HG03469 (cell line): ENCODE results near the gene GIMAP6.
A peak's percentile ranks its signal among the peaks of the same experiment; 100 is the strongest.
"Not testable (repeated sequence)": the region's sequence is repeated elsewhere in the genome, so short reads cannot be mapped to it uniquely, and the experiment has no call there.

ENCODE experiments used
- ATAC-seq: cut with Tn5 transposase; IDR thresholded peaks from one replicate; pipeline ENCODE4 v1.9.1; 2021; ENCODE audit warnings: mild to moderate bottlenecking, moderate library complexity, moderate number of reproducible peaks; ENCODE audit not compliant: unreplicated experiment

The GIMAP6 gene

DNA sequence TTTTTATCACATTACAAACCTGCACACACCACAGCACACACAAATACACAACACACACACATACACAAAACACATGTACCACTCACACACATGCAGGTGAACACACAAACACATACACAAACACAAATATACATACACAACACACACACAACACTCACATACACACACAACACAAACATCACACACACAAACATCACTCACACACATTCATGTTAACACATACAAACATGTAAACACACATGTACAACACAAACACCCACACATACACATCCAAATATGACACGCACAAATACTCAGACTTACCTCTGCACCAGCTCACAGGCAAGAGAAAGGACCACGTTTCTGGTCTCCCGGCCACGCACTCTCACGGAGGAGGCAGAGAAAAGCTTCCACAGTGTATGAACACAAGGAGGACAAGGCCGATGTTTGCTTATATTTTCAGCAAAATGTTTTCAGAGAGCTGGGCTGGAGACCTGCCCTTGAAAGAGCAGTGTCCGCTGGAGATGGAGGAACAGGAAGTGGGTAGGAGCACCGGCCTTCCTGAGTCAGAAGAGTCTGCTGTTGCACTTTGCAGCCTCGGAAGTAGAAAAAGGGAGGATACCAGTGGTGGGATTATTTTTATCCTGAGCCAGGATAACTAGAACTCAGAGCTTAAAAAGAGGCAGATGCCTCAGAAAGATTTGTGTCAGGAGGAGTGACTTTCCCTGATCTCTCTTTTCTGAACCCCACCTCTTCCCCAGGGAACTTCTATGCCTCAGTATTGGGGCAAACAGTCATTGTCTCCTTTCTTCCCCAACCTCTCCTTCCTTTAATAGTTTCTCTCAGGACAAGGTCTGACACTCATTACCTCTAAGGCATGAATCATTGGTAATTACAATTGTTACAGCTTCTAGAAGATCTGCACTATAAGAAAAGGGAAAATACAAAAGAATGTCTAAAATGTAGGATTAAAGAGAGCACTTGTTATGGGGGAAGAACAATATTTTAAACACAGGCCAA, at the start of gene GIMAP6:
Gene GIMAP6 (minus strand): TSS at position 520 of the 999 bp plus-strand sequence. CDS start 2,243 bp downstream, outside the sequence.
- ATAC-seq = peak; percentile 65

DNA sequence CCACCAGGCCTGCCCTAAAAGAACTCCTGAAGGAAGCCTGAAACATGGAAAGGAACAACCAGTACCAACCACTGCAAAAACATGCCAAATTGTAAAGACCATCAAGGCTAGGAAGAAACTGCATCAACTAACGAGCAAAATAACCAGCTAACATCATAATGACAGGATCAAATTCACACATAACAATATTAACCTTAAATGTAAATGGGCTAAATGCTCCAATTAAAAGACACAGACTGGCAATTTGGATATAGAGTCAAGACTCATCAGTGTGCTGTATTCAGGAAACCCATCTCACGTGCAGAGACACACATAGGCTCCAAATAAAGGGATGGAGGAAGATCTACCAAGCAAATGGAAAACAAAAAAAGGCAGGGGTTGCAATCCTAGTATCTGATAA, 48.2 kb upstream of the GIMAP6 start:
- not testable (repeated sequence) for ATAC-seq

DNA sequence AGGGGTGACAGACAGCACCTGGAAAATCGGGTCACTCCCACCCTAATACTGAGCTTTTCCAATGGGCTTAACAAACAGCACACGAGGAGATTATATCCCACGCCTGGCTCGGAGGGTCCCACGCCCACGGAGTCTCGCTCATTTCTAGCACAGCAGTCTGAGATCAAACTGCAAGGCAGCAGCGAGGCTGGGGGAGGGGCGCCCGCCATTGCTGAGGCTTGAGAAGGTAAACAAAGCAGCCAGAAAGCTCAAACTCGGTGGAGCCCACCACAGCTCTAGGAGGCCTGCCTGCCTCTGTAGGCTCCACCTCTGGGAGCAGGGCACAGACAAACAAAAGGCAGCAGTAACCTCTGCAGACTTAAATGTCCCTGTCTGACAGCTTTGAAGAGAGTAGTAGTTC, 46.4 kb upstream of the GIMAP6 start:
- ATAC-seq = not testable (repeated sequence)

DNA sequence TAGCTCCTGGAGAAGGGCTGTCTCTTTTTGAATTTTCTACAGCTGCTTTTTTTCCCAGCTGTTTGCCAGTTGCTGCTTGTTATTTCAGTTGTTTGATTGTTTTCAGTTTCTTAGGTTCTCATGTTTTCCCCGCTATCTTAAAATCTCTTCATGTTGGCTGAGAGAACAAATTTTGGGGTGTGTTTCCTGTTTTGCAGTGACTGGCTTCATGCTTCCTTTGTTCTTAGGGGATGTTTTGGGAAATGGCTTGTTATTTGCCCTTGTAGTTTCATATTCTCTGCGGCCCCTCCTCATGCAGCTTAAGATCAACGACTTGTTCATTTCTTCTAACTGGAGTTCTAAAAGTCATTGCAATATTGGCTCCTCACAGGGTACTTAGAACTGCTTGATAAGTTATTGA, 44.7 kb upstream of the GIMAP6 start:
- ATAC-seq = not testable (repeated sequence)

DNA sequence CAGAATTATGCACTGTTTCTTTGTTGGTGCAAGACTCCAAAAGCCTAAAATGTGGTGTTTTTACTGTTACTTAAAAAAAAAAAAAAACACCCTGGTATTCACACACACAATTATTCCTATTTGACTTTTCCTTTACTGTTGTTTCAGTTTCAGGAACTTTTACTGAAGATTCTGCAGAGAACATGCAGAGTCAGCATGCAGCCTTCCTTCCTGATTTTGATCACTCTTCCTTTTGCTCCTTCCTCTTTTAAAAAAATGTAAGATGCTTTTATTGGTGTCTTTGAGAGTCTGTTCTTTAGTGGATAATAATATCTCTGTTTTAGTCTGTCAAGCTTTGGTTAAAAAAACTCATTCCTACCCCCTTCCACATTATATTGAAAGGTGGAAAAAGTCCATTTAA, 44.1 kb upstream of the GIMAP6 start:
- not testable (repeated sequence) for ATAC-seq

DNA sequence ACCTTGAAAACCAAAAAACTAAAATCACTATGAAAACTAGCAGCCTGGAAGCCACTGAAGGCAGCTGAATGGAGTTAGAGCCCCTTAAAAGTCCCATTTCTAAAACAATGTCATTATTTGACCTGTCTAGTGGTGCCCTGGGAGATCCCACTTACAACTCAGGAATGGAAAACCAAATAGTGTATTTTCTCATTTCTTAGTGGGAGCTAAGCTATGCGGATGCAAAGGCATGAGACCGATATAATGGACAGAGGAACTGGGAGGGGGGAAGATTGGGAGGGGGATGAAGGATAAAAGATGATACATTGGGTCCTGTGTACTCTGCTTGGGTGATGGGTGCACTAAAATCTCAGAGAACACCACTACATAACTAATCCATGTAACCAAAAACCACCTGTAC, 43.5 kb upstream of the GIMAP6 start:
- ATAC-seq = no peak

DNA sequence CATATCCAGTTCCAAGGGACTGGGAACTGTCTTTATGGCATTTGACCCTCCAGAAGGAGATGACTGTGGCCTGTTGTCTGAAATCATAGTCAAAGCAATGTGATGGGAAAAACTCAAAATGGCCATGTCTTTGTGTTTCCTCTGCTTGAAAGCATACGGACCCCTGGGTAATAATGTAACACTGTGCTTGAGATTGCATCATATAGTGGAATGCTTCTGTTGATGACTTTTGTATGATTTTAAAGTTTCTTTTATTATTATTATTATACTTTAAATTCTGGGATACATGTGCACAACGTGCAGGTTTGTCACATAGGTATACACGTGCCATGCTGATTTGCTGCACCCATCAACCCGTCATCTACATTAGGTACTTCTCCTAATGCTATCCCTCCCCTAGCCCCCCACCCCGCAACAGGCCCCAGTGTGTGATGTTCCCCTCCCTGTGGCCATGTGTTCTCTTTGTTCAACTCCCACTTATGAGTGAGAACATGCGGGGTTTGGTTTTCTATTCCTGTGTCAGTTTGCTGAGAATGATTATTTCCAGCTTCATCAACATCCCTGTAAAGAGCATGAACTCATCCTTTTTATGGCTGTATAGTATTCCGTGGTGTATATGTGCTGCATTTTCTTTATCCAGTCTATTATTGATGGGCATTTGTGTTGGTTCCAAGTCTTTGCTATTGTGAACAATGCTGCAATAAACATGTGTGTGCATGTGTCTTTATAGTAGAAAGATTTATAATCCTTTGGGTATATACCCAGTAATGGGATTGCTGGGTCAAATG, 39.8 kb upstream of the GIMAP6 start:
- not testable (repeated sequence) for ATAC-seq

DNA sequence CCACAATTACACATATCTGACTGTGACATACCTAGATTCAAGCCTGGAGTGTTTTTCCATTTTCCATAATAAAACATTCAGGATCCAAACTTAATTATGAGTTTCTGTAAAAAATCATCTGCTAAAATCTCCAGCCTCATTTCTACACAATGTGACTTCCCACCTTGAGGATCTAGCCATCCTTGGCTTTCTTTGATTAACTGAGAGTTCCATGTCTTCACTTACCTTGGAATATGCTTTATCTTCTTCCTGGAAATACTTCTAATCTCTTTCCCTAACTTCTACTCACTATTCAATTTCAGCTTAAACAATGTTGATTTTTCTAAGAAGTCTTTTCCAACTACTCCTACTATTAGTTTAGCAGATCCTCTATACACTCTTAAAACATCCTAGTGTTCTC, 36.8 kb upstream of the GIMAP6 start:
- no peak for ATAC-seq

DNA sequence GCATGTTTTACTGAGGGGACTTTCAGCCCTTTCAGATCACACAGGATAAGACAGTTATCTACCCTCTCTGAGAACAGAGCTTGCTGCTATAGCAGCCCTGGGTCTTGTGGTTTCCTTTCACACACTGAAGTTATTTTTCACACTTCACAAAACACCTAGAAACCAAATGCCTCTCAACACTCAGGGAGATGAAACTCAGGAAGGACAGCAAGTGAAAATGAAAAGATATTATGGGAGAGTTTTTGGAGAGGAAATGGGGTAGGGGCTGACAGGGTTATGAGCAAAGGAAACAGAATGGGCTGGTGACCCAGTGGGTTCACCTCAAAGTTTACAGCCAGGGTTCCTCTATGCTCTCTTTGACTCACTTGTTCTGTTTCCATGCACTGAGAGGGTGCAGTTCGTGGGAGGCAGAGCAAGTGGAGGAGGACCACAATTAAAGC, 36.3 kb upstream of the GIMAP6 start:
- ATAC-seq = peak; percentile 69

DNA sequence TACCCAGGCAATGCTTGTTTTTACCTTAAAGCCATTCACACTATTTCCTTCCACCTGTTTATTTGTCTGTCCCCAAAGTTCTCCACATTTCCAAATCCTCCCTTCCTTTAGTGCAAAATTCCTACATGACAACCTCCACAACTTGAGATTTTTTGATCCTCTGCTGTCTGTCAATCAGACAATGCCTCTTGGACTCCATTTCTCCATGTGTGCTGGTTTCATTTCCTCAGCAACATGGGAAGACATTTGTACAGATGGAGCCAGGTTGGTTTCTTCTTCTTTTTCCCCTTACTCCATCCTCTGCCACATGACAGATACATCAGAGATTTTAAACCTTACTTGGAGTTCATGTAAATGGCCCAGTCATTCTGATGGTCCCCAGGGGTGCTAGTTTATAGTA, 34.2 kb upstream of the GIMAP6 start:
- no peak for ATAC-seq

DNA sequence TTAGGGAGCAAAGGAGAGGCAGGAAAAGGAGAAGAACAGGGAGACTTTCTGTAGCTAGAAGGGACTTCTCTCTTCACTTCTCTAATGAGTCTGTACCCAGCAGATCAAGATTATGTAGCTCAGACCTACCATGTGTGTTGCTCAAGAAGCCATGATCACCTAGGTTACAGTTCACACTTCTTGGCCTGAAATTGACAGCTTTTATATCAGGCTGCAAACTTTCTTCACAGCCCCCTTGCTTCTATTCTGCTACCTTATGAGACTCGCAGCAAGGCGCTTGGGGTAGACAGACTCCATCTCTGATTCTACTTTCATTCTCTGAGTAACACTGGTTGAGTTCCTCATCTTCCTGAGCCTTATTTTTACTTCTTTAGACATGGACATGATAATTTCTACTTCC, 33.7 kb upstream of the GIMAP6 start:
- no peak for ATAC-seq

DNA sequence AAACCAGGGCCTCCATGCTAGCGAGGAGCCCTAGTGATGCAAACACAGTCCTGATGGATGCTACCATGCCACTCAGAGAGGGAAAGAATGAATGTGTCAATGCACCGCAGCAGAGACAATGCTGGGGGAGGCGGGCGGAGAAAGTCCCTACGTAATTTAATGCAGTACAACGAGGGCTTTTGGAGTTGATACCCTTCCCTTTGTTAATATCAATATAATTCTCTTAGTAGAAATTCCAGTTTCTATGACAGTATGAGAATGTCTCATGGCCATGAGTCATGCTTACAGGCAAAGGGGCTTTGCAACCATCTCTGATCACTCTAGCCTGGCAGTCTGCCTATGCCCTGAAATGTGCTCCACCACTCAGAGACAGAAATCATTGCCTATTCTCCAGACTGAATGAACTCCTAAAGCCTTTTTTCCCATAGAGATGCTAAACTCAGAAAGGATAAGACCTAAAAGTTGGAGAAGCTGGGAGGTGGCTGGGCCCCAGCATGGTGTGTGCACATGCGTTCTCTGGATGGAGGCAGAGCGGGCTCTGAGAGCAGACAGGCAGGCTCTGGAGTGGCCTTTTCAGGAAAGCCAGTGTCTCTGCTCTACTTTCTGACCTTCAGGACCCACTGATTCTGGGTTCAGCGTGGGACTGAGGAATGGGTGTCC, 33.0 kb upstream of the GIMAP6 start:
- no peak for ATAC-seq

DNA sequence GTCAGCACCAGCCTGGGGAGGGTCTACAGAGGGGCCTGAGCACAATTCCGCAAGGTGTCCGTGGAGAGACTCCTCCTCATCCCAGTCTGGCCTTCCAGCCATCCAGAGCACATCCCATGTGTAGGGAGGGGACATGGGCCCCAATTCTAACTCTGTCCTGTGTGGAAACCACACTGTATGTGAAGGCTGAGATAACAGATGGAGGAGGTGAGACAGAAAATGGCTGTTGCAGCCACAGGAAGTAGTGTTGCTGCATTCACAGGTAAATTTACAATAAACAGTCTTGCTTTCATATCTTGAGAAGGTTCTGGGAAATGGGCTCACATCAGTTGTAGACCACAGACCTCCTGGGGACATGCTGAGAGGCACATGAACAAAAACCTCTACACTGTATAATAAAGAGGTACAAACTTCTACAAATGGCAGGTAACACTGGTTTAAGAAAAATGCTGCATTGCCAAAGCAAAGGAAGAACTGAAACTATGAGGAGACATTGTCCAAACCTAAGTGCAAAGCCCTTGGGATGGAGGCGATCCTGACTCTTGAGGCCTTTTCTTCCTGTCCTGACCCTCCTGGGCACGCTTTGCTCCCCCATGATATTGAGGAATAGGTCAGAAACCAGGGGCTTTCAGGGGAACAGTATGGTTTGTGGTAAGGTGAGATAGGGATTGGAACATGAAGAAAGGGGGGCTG, 31.8 kb upstream of the GIMAP6 start:
- no peak for ATAC-seq

DNA sequence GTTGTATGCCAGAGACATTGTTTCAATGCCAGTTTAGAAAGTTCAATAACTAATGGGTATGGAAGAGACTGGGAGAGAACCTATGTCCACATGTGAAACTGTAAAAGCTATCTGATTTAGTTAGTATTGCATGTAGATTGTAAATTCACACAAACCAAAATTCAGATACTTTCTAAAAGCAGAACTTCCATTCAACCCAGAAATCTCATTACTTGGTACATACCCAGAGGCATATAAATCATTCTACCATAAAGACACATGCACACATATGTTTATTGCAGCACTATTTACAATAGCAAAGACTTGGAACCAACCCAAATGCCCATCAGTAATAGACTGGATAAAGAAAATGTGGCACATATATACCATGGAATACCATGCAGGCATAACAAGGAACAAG, 30.6 kb upstream of the GIMAP6 start:
- not testable (repeated sequence) for ATAC-seq

DNA sequence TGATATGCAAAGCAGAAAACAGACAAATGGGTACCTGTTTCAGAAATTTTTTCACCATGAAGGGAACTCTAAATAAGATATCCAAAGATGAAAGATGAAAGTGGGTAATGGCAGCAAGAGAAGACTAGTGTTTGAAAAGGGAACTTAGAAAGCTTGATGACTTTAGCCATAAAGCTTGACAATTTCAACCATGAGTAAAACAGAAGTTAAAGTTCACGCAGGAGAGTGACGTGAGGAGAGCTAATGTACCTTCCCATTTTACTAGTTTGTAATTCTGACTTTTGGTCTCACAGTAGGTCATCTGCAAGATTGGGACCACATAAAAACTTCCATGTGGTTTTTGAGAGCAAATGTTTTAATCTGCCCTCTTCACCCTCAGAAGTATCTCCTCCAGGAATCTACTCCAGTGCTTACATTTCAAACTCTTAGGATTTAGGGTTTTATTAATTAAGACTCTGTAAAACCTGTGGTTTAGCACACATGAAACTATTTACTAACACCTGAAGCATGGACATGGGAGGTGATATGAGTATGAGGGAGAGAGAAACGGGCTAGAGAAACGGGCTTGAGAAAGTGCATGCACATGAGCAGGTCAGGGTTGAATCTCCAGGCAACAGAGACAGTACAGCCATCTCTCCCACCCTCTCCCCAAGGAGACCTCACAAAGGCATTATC, 28.9 kb upstream of the GIMAP6 start:
- no peak for ATAC-seq

DNA sequence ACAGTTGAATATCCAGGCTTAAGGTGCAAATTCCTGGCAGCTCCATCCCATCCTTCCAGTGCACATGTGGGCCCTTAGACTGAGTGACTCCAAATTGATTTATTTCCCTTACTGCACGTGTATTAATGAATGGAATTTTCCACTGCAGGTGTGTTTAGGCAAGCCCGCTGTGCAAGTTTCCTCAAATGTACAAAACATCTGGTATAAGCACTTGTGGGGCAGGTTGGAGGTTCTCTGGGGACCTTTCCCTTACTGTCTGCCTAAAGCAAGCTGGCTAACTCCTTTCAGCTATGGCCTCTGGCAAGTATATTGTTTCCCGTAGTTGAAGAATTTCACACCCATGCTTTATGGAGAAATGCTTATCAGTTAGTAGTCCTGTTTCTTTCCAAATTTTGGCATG, 25.3 kb upstream of the GIMAP6 start:
- ATAC-seq = no peak

DNA sequence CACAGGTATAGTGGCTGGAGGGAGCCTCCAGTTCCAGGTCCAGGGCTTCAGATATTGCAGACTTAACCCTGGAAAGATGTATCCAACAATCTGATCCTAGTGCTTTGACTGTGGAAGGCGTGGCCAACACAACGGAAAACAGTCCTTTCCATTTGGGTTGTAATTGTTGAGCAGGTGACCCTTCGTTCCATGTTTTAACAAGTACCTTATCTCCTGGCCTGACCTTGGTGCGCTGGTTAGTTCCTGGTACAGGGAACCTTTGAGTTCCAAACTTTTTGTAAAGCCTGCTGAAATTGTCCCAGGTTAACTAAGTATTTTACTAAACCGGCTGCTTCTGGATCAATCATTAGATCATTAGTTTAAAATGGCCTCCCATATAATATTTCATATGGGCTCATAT, 23.9 kb upstream of the GIMAP6 start:
- ATAC-seq = no peak

DNA sequence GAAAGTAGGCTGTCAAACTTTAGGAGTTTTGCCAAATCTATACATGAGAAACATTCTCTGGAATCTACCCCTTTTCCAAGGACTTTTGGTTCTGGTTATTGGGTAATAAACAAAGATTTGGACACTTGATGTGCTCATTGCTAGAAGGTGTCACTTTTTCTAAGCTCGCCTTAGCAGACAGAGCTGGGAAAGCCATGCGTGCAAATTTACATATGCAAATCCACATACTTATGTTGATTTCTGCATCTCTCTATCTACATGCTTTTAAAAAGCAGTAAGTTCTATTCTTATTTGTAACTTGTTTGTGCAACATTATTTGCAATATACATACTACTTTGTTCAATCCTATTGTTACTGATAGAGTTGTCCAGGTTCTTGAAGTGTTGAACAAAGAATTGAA, 22.5 kb upstream of the GIMAP6 start:
- ATAC-seq = no peak

DNA sequence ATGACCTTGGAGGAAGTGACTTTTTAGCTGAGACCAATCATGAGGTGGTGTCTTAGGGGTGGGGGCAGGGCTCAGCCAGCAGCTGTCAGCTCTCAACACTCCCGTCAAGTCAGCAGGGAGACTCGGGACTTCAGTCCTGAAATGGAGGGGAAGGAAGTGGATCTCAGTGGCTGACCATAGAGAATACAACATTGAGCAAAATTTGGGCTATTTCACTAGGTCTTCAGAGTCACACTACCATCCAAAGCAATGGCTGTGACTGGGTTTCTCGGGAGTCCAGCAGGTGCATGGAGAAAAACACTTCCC, 16.8 kb upstream of the GIMAP6 start:
- no peak for ATAC-seq
